H1 (cell line): ENCODE data around the gene RNF114. TPM values are rescaled to one million over a fixed set of nuclear protein-coding genes. Genes with fewer than 3 reads are reported as not detected.

Experiments
- CTCF ChIA-PET: fragments of 300-600 bp; sonication (Branson Sonifier 250); formaldehyde crosslinking; loops from one replicate; lab custom pipeline; 2021; ENCODE audit not compliant: partially characterized antibody; lab: Charles Lee
- POLR2A ChIA-PET: fragments of 300-600 bp; sonication (Branson Sonifier 250); formaldehyde crosslinking; loops from one replicate; lab custom pipeline; 2021; ENCODE audit warnings: inconsistent platforms; ENCODE audit not compliant: partially characterized antibody; lab: Charles Lee
- DNase-seq, 2 experiments: peaks; one replicate each; pipeline versions ENCODE4 v3.0.0 to v3.0.0-alpha.2; 2010 to 2022; ENCODE audit warnings: low spot score in 2 of 2, low read depth in 1 of 2, mixed read lengths in 1 of 2
- FAIRE-seq: peaks from 2 replicates; lab custom pipeline; 2011; peaks lifted over from hg19 to GRCh38; lab: Jason Lieb, UNC
- H2AFZ ChIP-seq: 2 replicates; pipeline ENCODE4 v1.8.1; 2012; ENCODE audit warnings: low read length, inconsistent platforms
- H2AK5ac ChIP-seq: 2 replicates; pipeline ENCODE4 v1.6.1; 2013; ENCODE audit warnings: low read depth, low read length
- H2BK120ac ChIP-seq: replicated peaks from 2 replicates; pipeline ENCODE3; 2013; ENCODE audit warnings: low read depth, low read length, inconsistent platforms
- H2BK12ac ChIP-seq: 2 replicates; pipeline ENCODE4 v1.6.1; 2013; ENCODE audit warnings: low read depth, low read length
- H2BK15ac ChIP-seq: 2 replicates; pipeline ENCODE4 v1.6.1; 2013; ENCODE audit warnings: low read length
- H2BK20ac ChIP-seq: 2 replicates; pipeline ENCODE4 v1.6.1; 2013; ENCODE audit warnings: low read length
- H2BK5ac ChIP-seq: 2 replicates; pipeline ENCODE4 v1.6.1; 2013; ENCODE audit warnings: low read depth, low read length
- H3K14ac ChIP-seq: 2 replicates; pipeline ENCODE4 v1.6.1; 2013; ENCODE audit warnings: inconsistent platforms; ENCODE audit not compliant: insufficient read length
- H3K18ac ChIP-seq: 2 replicates; pipeline ENCODE4 v1.6.1; 2013; ENCODE audit warnings: low read length; ENCODE audit errors: extremely low read depth
- H3K23ac ChIP-seq: 2 replicates; pipeline ENCODE4 v1.6.1; 2013; ENCODE audit warnings: inconsistent platforms; ENCODE audit not compliant: insufficient read length
- H3K23me2 ChIP-seq: 2 replicates; pipeline ENCODE4 v1.6.1; 2013; ENCODE audit warnings: low read depth, low read length
- H3K27ac ChIP-seq: 2 replicates; pipeline ENCODE4 v1.6.1; 2011; ENCODE audit warnings: low read depth, low read length, inconsistent platforms
- H3K27me3 ChIP-seq, 4 experiments: replicated peaks in 1 of 4; 1 replicate in 1 of 4; 2 replicates in 3 of 4; pipeline versions ENCODE4 v1.6.1 to v1.8.1; 2011 to 2013; ENCODE audit warnings: low read length in 3 of 4, mild to moderate bottlenecking in 3 of 4, inconsistent platforms in 2 of 4, mixed read lengths in 2 of 4, moderate library complexity in 1 of 4; ENCODE audit not compliant: control insufficient read depth in 3 of 4, insufficient read depth in 3 of 4; ENCODE audit errors: extremely low read depth in 1 of 4
- H3K36me3 ChIP-seq, 4 experiments: 2 replicates each; pipeline versions ENCODE4 v1.6.1 to v1.8.1; 2011 to 2013; ENCODE audit warnings: mild to moderate bottlenecking in 4 of 4, low read length in 3 of 4, moderate library complexity in 2 of 4, control low read depth in 1 of 4, inconsistent platforms in 1 of 4; ENCODE audit not compliant: insufficient read depth in 4 of 4, control insufficient read depth in 2 of 4
- H3K4ac ChIP-seq: replicated peaks from 2 replicates; pipeline ENCODE3; 2013; ENCODE audit warnings: low read length, low read depth, mixed read lengths, inconsistent platforms; ENCODE audit not compliant: insufficient read length
- H3K4me1 ChIP-seq, 4 experiments: replicated peaks in 1 of 4; 1 replicate in 1 of 4; 2 replicates in 3 of 4; pipeline versions ENCODE4 v1.6.1 to v1.8.1; 2011 to 2013; ENCODE audit warnings: low read length in 3 of 4, inconsistent platforms in 2 of 4, mixed read lengths in 1 of 4; ENCODE audit not compliant: insufficient read depth in 4 of 4, control insufficient read depth in 3 of 4
- H3K4me2 ChIP-seq, 2 experiments: 2 replicates each; pipeline versions ENCODE4 v1.6.1 to v1.8.1; 2011 to 2013; ENCODE audit warnings: low read depth in 2 of 2, low read length in 2 of 2, control low read depth in 1 of 2, inconsistent platforms in 1 of 2, mild to moderate bottlenecking in 1 of 2; ENCODE audit not compliant: insufficient read depth in 1 of 2
- H3K4me3 ChIP-seq, 4 experiments: fragments of 200-600, 300-600 bp in 1 of 4; sonication (generic), shearing (Covaris generic), sonication (Bioruptor Twin) in 1 of 4; 2 replicates each; pipeline versions ENCODE4 v1.5.1 to v1.8.1; 2011 to 2016; ENCODE audit warnings: low read length in 4 of 4, low read depth in 3 of 4, control low read depth in 2 of 4, inconsistent platforms in 2 of 4, mild to moderate bottlenecking in 2 of 4, mixed read lengths in 1 of 4, moderate library complexity in 1 of 4; ENCODE audit not compliant: insufficient read depth in 2 of 4; ENCODE audit errors: extremely low read depth in 1 of 4
- H3K56ac ChIP-seq: replicated peaks from 2 replicates; pipeline ENCODE3; 2013; ENCODE audit warnings: low read depth, mild to moderate bottlenecking, mixed read lengths, low read length, inconsistent platforms; ENCODE audit not compliant: insufficient read length
- H3K79me1 ChIP-seq: 2 replicates; pipeline ENCODE4 v1.6.1; 2013; ENCODE audit warnings: low read depth, low read length, control low read depth
- H3K79me2 ChIP-seq, 2 experiments: 2 replicates each; pipeline versions ENCODE4 v1.6.1 to v1.8.1; 2012 to 2013; ENCODE audit warnings: low read length in 2 of 2, mild to moderate bottlenecking in 2 of 2, inconsistent platforms in 1 of 2; ENCODE audit not compliant: insufficient read depth in 2 of 2, control insufficient read depth in 1 of 2
- H3K9ac ChIP-seq, 4 experiments: replicated peaks in 1 of 4; 1 replicate in 1 of 4; 2 replicates in 3 of 4; pipeline versions ENCODE4 v1.6.1 to v1.8.1; 2011 to 2013; ENCODE audit warnings: low read depth in 3 of 4, low read length in 3 of 4, control low read depth in 2 of 4, mild to moderate bottlenecking in 2 of 4, moderate library complexity in 2 of 4, inconsistent platforms in 1 of 4; ENCODE audit errors: extremely low read depth in 1 of 4
- H3K9me3 ChIP-seq, 2 experiments: 2 replicates each; pipeline versions ENCODE4 v1.6.1 to v1.8.1; 2012 to 2013; ENCODE audit warnings: mild to moderate bottlenecking in 2 of 2, moderate library complexity in 2 of 2, control low read depth in 1 of 2, inconsistent platforms in 1 of 2, low read depth in 1 of 2, low read length in 1 of 2, mixed read lengths in 1 of 2; ENCODE audit not compliant: insufficient read depth in 2 of 2
- H4K20me1 ChIP-seq, 2 experiments: replicated peaks in 1 of 2; 2 replicates each; pipeline versions ENCODE3 to v1.8.1; 2011 to 2013; ENCODE audit warnings: inconsistent platforms in 2 of 2, low read length in 2 of 2, mild to moderate bottlenecking in 1 of 2; ENCODE audit not compliant: insufficient read depth in 2 of 2, control insufficient read depth in 1 of 2
- H4K5ac ChIP-seq: 2 replicates; pipeline ENCODE4 v1.6.1; 2013; ENCODE audit warnings: low read length, low read depth, mixed read lengths, inconsistent platforms; ENCODE audit not compliant: insufficient read length
- H4K8ac ChIP-seq: 2 replicates; pipeline ENCODE4 v1.8.0; 2013; ENCODE audit warnings: mild to moderate bottlenecking, moderate library complexity, low read length, inconsistent platforms; ENCODE audit not compliant: insufficient read depth; ENCODE audit errors: extremely low read depth
- H4K91ac ChIP-seq: replicated peaks from 2 replicates; pipeline ENCODE3; 2013; ENCODE audit warnings: low read length, mixed read lengths, inconsistent platforms; ENCODE audit not compliant: insufficient read length
- ATF3 ChIP-seq: IDR thresholded peaks from 2 replicates; pipeline ENCODE4 v1.6.1; 2011; ENCODE audit warnings: low read depth, mild to moderate bottlenecking, low read length; ENCODE audit not compliant: insufficient read depth
- CTBP2 ChIP-seq: IDR thresholded peaks from 2 replicates; pipeline ENCODE4 v1.7.0; 2011; ENCODE audit warnings: borderline replicate concordance, mild to moderate bottlenecking, moderate library complexity, mixed read lengths, low read length; ENCODE audit not compliant: insufficient read depth, insufficient read length
- E2F6 ChIP-seq: IDR thresholded peaks from 2 replicates; pipeline ENCODE4 v1.6.1; 2012; ENCODE audit warnings: inconsistent platforms
- HDAC2 ChIP-seq, 2 experiments: fragments of 300-600 bp in 1 of 2; sonication (generic) in 1 of 2; IDR thresholded peaks; 2 replicates each; pipeline ENCODE4 v1.6.1; 2011 to 2012; ENCODE audit warnings: low read depth in 2 of 2, low read length in 2 of 2, mild to moderate bottlenecking in 2 of 2, moderate library complexity in 2 of 2, borderline replicate concordance in 1 of 2, inconsistent platforms in 1 of 2
- KDM5A ChIP-seq: fragments of 200-600 bp; IDR thresholded peaks from 2 replicates; pipeline ENCODE4 v1.7.1; 2012; ENCODE audit warnings: mild to moderate bottlenecking, low read length, inconsistent platforms, mixed read lengths
- PHF8 ChIP-seq: fragments of 200-600 bp; sonication (generic); conservative IDR thresholded peaks from 2 replicates; pipeline ENCODE4 v1.7.1; 2012; ENCODE audit warnings: low read depth, mild to moderate bottlenecking, inconsistent platforms, low read length, moderate library complexity
- RFX5 ChIP-seq: IDR thresholded peaks from 2 replicates; pipeline ENCODE4 v1.6.1; 2011; ENCODE audit warnings: low read depth, low read length, improper control_type of control experiment, borderline replicate concordance
- SIN3A ChIP-seq, 2 experiments: IDR thresholded peaks in 1 of 2; conservative IDR thresholded peaks in 1 of 2; 2 replicates each; pipeline ENCODE4 v1.6.1; 2011 to 2012; ENCODE audit warnings: low read length in 2 of 2, improper control_type of control experiment in 1 of 2, low read depth in 1 of 2, mild to moderate bottlenecking in 1 of 2
- SRF ChIP-seq: IDR thresholded peaks from 2 replicates; pipeline ENCODE4 v1.6.1; 2011; ENCODE audit warnings: mild to moderate bottlenecking, low read depth, low read length, moderate library complexity
- TAF7 ChIP-seq: optimal IDR thresholded peaks from 2 replicates; pipeline ENCODE3; 2011; ENCODE audit warnings: low read depth, mild to moderate bottlenecking, inconsistent platforms, low read length, moderate library complexity, borderline replicate concordance
- ZNF274 ChIP-seq: IDR thresholded peaks from 2 replicates; pipeline ENCODE4 v1.7.0; 2012; ENCODE audit warnings: low read length, borderline replicate concordance; ENCODE audit errors: extremely low read depth
- WGBS, 2 experiments: shearing (Covaris generic) in 1 of 2; methylation state at CpG; one replicate each; pipeline versions ENCODE4 v1.1.6 to v1.1.7; 2013 to 2015; ENCODE audit warnings: low lambda C conversion rate in 2 of 2, mixed read lengths in 2 of 2, inconsistent platforms in 1 of 2, low coverage in 1 of 2, missing lambda C conversion rate in 1 of 2; ENCODE audit not compliant: insufficient replicate concordance in 2 of 2, insufficient coverage in 1 of 2, insufficient read length in 1 of 2; ENCODE audit errors: extremely low coverage in 1 of 2, missing lambda C conversion rate in 1 of 2; 5-methylcytosine and 5-hydroxymethylcytosine counted together
- polyA plus RNA-seq, 7 experiments: library from polyadenylated mRNA; depleted of rRNA in 3 of 7; stranded (reverse) in 5 of 7; unstranded in 2 of 7; fragments of >200 nt in 5 of 7; fragments of 200-250 nt in 2 of 7; gene quantifications; 1 replicate in 5 of 7; 2 replicates in 1 of 7; 4 replicates in 1 of 7; pipeline versions ENCODE4 v1.2.1 to v1.2.3, GENCODE V29; 2011 to 2013; ENCODE audit warnings: missing spikeins in 2 of 7, mixed read lengths in 2 of 7
- total RNA-seq: library from RNA; stranded (reverse); fragmentation: NEBNext Ultra II Directional; extraction: Animal tissue kit (Norgen Biotek cat#: 25700); gene quantifications from 2 replicates; pipeline ENCODE4 v1.2.1, GENCODE V29; 2021

The RNF114 gene
- total and polyA plus RNA-seq, 2 of the 8 experiments (the other 6 are each of a cell fraction or from before 2014, with no cell fraction given), result 81.7 to 89.9 TPM

GRCh38 chr20:49919461-49919860 is 16.7 kb upstream of the RNF114 start:
- no peak for FAIRE-seq
- CTCF ChIA-PET, result interaction anchor here (0.9 to 1.1 kb wide), 3 partner anchors 10 to 32 kb away, joined by 3 to 5 read pairs (median 3); no protein-coding TSS in a partner anchor
- H2AK5ac ChIP-seq, result 0 out of 2 replicates have a peak overlapping the region, but pooled peaks have one; percentile 24
- TF ChIP-seq SRF (no peak), RFX5 (no peak), ATF3 (no peak), ZNF274 (no peak), KDM5A (no peak), PHF8 (no peak), E2F6 (no peak), CTBP2 (no peak), SIN3A (conservative IDR thresholded peaks at IDR 0.05 in 1 of 2, IDR thresholded peaks at IDR 0.05 in 1 of 2; ENCODE audit: low read depth in 1 of 2, low read length in 2 of 2) (no peak), TAF7 (no peak), HDAC2 (IDR thresholded peaks at IDR 0.05; ENCODE audit: borderline replicate concordance in 1 of 2, low read depth in 2 of 2, low read length in 2 of 2) (no peak)

More at GRCh38 chr20:49919461-49919860, 16.7 kb upstream of the RNF114 start:
- Histone ChIP-seq H3K27me3 (no peaks in the 10 kb centered on the region), H2BK20ac (no peak overlapping the region), H3K14ac (no peak overlapping the region), H3K4ac (no peak overlapping the region), H3K23ac (no peak overlapping the region), H2BK15ac (no peak overlapping the region), H3K9ac (no peak overlapping the region), H2AFZ (no peak overlapping the region), H2BK120ac (no peak overlapping the region), H2BK5ac (no peak overlapping the region), H2BK12ac (no peak overlapping the region), H3K23me2 (peaks cover 4% of the 10 kb centered on the region; the same call in 1 of the 2 replicates), H4K5ac (no peak overlapping the region), H3K4me1 (0 out of 7 replicates have a peak, but pooled peaks cover 0 to 2% (median 0%) of the 10 kb centered on the region in 4 experiments), H3K9me3 (no peaks in the 10 kb centered on the region), H3K4me3 (no peak overlapping the region), H3K18ac (no peak overlapping the region), H4K20me1 (no peaks in the 10 kb centered on the region), H3K36me3 (no peaks in the 10 kb centered on the region), H3K4me2 (no peak overlapping the region), H3K79me2 (peaks cover 0 to 6% of the 10 kb centered on the region in 2 experiments; a peak in 2 of 4 replicates), H4K91ac (no peak overlapping the region), H4K8ac (no peak overlapping the region), H3K27ac (no peak overlapping the region), H3K56ac (no peak overlapping the region), H3K79me1 (no peaks in the 10 kb centered on the region)
- no peak for DNase-seq
- POLR2A ChIA-PET, result interaction anchor here (1.1 kb wide), 1 partner anchor 19 kb away, joined by 3 read pairs; no protein-coding TSS in a partner anchor
- 88% methylated on average over 2 of the region's 2 CpGs; no CpG with 5 or more reads in 1 of the 2 experiments for WGBS, 2 experiments
